ENCODE measurements around the gene LRRC70. TPM values are rescaled to one million over a fixed set of nuclear protein-coding genes. Genes with fewer than 3 reads are reported as not detected.

Gene LRRC70
- total RNA-seq, 6 donors from 2014 or later = 0.89 to 4.8 (median 3.5) TPM

DNA sequence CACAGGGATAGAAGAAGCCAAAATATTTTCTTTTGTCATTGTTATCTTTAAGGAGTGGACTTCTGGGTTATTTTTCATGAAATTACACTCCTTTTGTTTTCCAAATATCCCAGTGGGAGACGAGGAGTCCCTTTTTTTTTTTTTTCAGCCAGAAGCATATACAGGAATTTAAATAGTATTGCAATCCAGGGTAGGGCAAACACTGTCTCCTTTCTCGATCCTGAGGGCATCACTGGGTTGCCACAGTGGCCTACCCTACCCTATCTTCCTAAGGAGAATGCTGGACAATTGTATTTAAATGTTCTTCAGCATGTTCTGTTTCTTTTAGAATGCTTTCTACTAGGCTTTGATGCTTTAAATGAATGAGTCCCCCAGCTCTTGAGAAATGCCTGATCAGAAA is 47.9 kb downstream of the LRRC70 start:
- no peak for TF ChIP-seq POLR2AphosphoS5 (IDR thresholded peaks at IDR 0.05)
- TF ChIP-seq, protein P1, sequence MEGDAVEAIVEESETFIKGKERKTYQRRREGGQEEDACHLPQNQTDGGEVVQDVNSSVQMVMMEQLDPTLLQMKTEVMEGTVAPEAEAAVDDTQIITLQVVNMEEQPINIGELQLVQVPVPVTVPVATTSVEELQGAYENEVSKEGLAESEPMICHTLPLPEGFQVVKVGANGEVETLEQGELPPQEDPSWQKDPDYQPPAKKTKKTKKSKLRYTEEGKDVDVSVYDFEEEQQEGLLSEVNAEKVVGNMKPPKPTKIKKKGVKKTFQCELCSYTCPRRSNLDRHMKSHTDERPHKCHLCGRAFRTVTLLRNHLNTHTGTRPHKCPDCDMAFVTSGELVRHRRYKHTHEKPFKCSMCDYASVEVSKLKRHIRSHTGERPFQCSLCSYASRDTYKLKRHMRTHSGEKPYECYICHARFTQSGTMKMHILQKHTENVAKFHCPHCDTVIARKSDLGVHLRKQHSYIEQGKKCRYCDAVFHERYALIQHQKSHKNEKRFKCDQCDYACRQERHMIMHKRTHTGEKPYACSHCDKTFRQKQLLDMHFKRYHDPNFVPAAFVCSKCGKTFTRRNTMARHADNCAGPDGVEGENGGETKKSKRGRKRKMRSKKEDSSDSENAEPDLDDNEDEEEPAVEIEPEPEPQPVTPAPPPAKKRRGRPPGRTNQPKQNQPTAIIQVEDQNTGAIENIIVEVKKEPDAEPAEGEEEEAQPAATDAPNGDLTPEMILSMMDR (IDR thresholded peaks at IDR 0.05) = no peak
- TF ChIP-seq POLR2A (IDR thresholded peaks at IDR 0.05) = no peak
- TF ChIP-seq EP300 (IDR thresholded peaks at IDR 0.05) = no peak
- Histone ChIP-seq H3K4me3 (no peak overlapping the region), H3K27ac (no peak overlapping the region), H3K36me3 (peaks cover 0 to 11% (median 6%) of the 10 kb centered on the region in 4 donors), H3K9me3 (no peaks in the 10 kb centered on the region), H3K4me1 (no peaks in the 10 kb centered on the region), H3K27me3 (no peaks in the 10 kb centered on the region)
- DNase-seq (no peak), ATAC-seq (ENCODE audit: low FRiP score in 2 of 2) (no peak)
- WGBS, 2 donors = 87 to 93% methylated on average over 2 of the region's 2 CpGs

DNA sequence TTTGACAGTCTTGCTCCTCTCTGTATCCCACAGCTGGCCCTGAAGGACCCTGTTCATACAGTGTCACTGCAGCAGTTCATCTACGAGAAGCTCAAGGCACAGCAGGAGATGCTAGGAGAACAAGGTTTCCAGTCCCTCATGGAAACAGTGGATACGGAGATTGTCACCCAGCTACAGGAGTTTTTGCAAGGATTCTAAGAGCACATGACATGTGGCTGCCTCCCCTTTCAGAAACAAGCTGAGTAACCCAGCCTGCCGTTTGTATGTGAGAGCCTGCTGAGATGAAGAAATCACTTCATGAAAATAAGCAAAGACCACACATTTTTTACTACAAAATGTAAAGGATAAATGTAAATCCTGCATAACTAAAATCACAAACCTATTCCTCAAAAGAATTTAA is 48.5 kb downstream of the LRRC70 start:
- peaks cover 0 to 11% (median 6%) of the 10 kb centered on the region in 4 donors for H3K36me3 ChIP-seq
- WGBS, 2 donors = 81 to 83% methylated on average over 3 of the region's 3 CpGs
- ATAC-seq (ENCODE audit: low FRiP score in 2 of 2) (no peak), DNase-seq (no peak)
- no peak overlapping the region for H3K4me3 ChIP-seq
- H3K27ac ChIP-seq = no peak overlapping the region
- TF ChIP-seq POLR2AphosphoS5 (IDR thresholded peaks at IDR 0.05) (no peak), EP300 (IDR thresholded peaks at IDR 0.05) (no peak)
- TF ChIP-seq, protein P1 (IDR thresholded peaks at IDR 0.05) = no peak
- no peaks in the 10 kb centered on the region for H3K9me3 ChIP-seq
- H3K4me1 ChIP-seq = no peaks in the 10 kb centered on the region
- no peaks in the 10 kb centered on the region for H3K27me3 ChIP-seq

DNA sequence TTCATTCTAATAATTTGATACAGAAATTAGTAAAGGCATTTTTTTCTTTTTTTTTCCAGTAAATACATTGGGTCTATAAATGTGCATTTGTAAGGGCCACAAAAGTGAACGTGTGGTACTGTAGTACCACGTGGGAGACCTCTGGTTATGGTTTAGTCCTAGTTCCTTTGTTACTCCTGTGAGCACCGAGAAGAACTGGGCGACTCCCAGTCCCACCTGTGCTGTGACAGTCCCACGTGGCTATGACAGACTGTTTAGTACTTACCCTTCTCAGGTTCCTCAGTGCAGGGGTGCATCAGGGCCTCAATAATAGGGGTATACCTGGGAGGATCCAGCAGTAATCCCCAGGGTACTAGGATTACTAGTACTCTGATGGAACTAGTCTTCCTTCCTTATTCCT is 49.3 kb downstream of the LRRC70 start:
- DNase-seq (no peak), ATAC-seq (ENCODE audit: low FRiP score in 2 of 2) (no peak)
- 86 to 94% methylated on average over 5 of the region's 5 CpGs for whole genome bisulfite sequencing, 2 donors
- H3K4me1 ChIP-seq = no peaks in the 10 kb centered on the region
- H3K27me3 ChIP-seq = no peaks in the 10 kb centered on the region
- no peaks in the 10 kb centered on the region for H3K9me3 ChIP-seq
- H3K27ac ChIP-seq = no peak overlapping the region
- TF ChIP-seq POLR2A (IDR thresholded peaks at IDR 0.05) (no peak), POLR2AphosphoS5 (IDR thresholded peaks at IDR 0.05) (no peak), EP300 (IDR thresholded peaks at IDR 0.05) (no peak)
- TF ChIP-seq, protein P1 (IDR thresholded peaks at IDR 0.05) = no peak
- no peak overlapping the region for H3K4me3 ChIP-seq
- peaks cover 0 to 11% (median 6%) of the 10 kb centered on the region in 4 donors for H3K36me3 ChIP-seq

Other genes with a start within 250 kb of the LRRC70 start
- gene DIMT1, start 174.9 kb upstream of the LRRC70 start, total RNA-seq = 10 to 100 TPM in 3 of 6 donors, 1 to 10 TPM in 3; 2.1 to 24.5 (median 13.0) TPM
- gene IPO11, start 166.1 kb upstream of the LRRC70 start, total RNA-seq = 10 to 100 TPM; 12.2 to 40.4 (median 18.8) TPM

Data from upper lobe of left lung (tissue), 6 donors.